Measurements from ENCODE around the gene TUSC2. TPM values are rescaled to one million over a fixed set of nuclear protein-coding genes. Genes with fewer than 3 reads are reported as not detected.

The TUSC2 gene
- total and polyA plus RNA-seq, 2 experiments from 2014 or later, result 41.6 to 71.0 TPM

- Histone ChIP-seq H3K4me3 (no peak overlapping the region), H3K36me3 (ENCODE audit: insufficient read depth) (no peaks in the 10 kb centered on the region), H3F3A (replicated peaks; ENCODE audit: low read depth) (no peaks in the 10 kb centered on the region), H3K79me2 (replicated peaks; ENCODE audit: insufficient read depth) (no peaks in the 10 kb centered on the region), H4K20me1 (replicated peaks; ENCODE audit: insufficient read depth) (no peaks in the 10 kb centered on the region), H3K9me2 (ENCODE audit: insufficient read depth) (no peaks in the 10 kb centered on the region), H3K27me3 (ENCODE audit: insufficient read depth) (no peaks in the 10 kb centered on the region), H3K27ac (ENCODE audit: low read depth) (no peak overlapping the region), H2AFZ (no peak overlapping the region), H3K4me2 (no peak overlapping the region), H3K4me1 (ENCODE audit: insufficient read depth) (peaks cover 11% of the 10 kb centered on the region)
- peaks cover 22% of the 10 kb centered on the region for H3K27me3 Mint-ChIP-seq (ENCODE audit: insufficient read depth, low read depth, poor library complexity)
- peaks cover 29% of the 10 kb centered on the region for H3K4me1 Mint-ChIP-seq
- no peak for TF ChIP-seq CREB1 (CRISPR knock-in tag; IDR thresholded peaks at IDR 0.05; ENCODE audit: low read depth)
- no peak for TF ChIP-seq STAT1 (IDR thresholded peaks at IDR 0.05; ENCODE audit: unreplicated experiment)
- ATAC-seq (no peak), DNase-seq (ENCODE audit: low spot score) (no peak)
- H3K36me3 Mint-ChIP-seq (ENCODE audit: low read depth), result no peaks in the 10 kb centered on the region; the same call in 2 of the 3 replicates
- H3K27ac Mint-ChIP-seq, result no peak overlapping the region
- H3K4me3 Mint-ChIP-seq, result no peak overlapping the region; the same call in 2 of the 3 replicates
- H3K9me3 Mint-ChIP-seq, result no peaks in the 10 kb centered on the region; the same call in 2 of the 3 replicates
Measured at GRCh38 chr3:50371133-50371685, 43.2 kb upstream of the TUSC2 start.

- H3K79me2 ChIP-seq (replicated peaks; ENCODE audit: insufficient read depth), result no peaks in the 10 kb centered on the region
- no peak overlapping the region for H2AFZ ChIP-seq
- H3K27me3 Mint-ChIP-seq (ENCODE audit: insufficient read depth, low read depth, poor library complexity), result peaks cover 18% of the 10 kb centered on the region
- 0 out of 2 replicates have a peak overlapping the region, but pooled peaks have one; percentile 63 for H3K27ac ChIP-seq (ENCODE audit: low read depth)
- H3K36me3 ChIP-seq (ENCODE audit: insufficient read depth), result no peaks in the 10 kb centered on the region
- no peaks in the 10 kb centered on the region for H3K9me2 ChIP-seq (ENCODE audit: insufficient read depth)
- H3K4me3 ChIP-seq, result no peak overlapping the region
- peak; percentile 56 for DNase-seq (ENCODE audit: low spot score)
- H3K4me1 ChIP-seq (ENCODE audit: insufficient read depth), result peaks cover 11% of the 10 kb centered on the region
- no peak overlapping the region for H3K4me2 ChIP-seq
- H3K9me3 Mint-ChIP-seq, result no peaks in the 10 kb centered on the region; the same call in 2 of the 3 replicates
- ATAC-seq, result no peak; the same call in 2 of the 3 replicates
- no peaks in the 10 kb centered on the region for H3K27me3 ChIP-seq (ENCODE audit: insufficient read depth)
- 0 out of 2 replicates have a peak, but pooled peaks cover 1% of the 10 kb centered on the region for H3F3A ChIP-seq (replicated peaks; ENCODE audit: low read depth)
- H3K4me1 Mint-ChIP-seq, result peaks cover 29% of the 10 kb centered on the region
- 0 out of 2 replicates have a peak overlapping the region, but pooled peaks have one; percentile 33 for H3K27ac Mint-ChIP-seq
- no peaks in the 10 kb centered on the region for H4K20me1 ChIP-seq (replicated peaks; ENCODE audit: insufficient read depth)
- TF ChIP-seq, protein P1, sequence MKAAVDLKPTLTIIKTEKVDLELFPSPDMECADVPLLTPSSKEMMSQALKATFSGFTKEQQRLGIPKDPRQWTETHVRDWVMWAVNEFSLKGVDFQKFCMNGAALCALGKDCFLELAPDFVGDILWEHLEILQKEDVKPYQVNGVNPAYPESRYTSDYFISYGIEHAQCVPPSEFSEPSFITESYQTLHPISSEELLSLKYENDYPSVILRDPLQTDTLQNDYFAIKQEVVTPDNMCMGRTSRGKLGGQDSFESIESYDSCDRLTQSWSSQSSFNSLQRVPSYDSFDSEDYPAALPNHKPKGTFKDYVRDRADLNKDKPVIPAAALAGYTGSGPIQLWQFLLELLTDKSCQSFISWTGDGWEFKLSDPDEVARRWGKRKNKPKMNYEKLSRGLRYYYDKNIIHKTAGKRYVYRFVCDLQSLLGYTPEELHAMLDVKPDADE (IDR thresholded peaks at IDR 0.05), result no peak
- no peak for TF ChIP-seq ZNF331 (CRISPR knock-in tag; IDR thresholded peaks at IDR 0.05; ENCODE audit: low read depth)
- TF ChIP-seq ZNF462 (CRISPR knock-in tag; IDR thresholded peaks at IDR 0.05), result no peak
- no peak for TF ChIP-seq JUNB (IDR thresholded peaks at IDR 0.05; ENCODE audit: unreplicated experiment)
- TF ChIP-seq CTCF (conservative IDR thresholded peaks at IDR 0.05; ENCODE audit: low read depth in 2 of 2), result peak; percentile 44 to 53
- no peak for TF ChIP-seq EZH2 (IDR thresholded peaks at IDR 0.05; ENCODE audit: low read depth, unreplicated experiment)
- H3K36me3 Mint-ChIP-seq (ENCODE audit: low read depth), result no peaks in the 10 kb centered on the region; the same call in 2 of the 3 replicates
- no peak overlapping the region; the same call in 2 of the 3 replicates for H3K4me3 Mint-ChIP-seq
Measured at GRCh38 chr3:50370594-50370993, 42.6 kb upstream of the TUSC2 start.

All from GM23338 (cell line).